GM12878 (cell line): ENCODE data around the gene CCN6.
A peak's percentile ranks its signal among the peaks of the same experiment; 100 is the strongest.

ENCODE experiments used
- BHLHE40 ChIP-seq, 2 experiments: fragments of 450-650 bp in 1 of 2; IDR thresholded peaks; 2 replicates each; pipeline ENCODE4 v1.6.1; 2011 to 2017; ENCODE audit warnings: low read depth in 2 of 2, borderline replicate concordance in 1 of 2, improper control_type of control experiment in 1 of 2, low read length in 1 of 2, mild to moderate bottlenecking in 1 of 2
- CREB1 ChIP-seq: IDR thresholded peaks from 2 replicates; pipeline ENCODE4 v1.6.1; 2012; ENCODE audit warnings: low read depth, mild to moderate bottlenecking, inconsistent platforms
- CREM ChIP-seq: IDR thresholded peaks from 2 replicates; pipeline ENCODE4 v1.6.1; 2014; ENCODE audit warnings: antibody characterized with exemption, low read depth
- POLR2A ChIP-seq: IDR thresholded peaks from 2 replicates; pipeline ENCODE4 v1.6.1; 2011; ENCODE audit warnings: low read depth, mild to moderate bottlenecking, low read length
- TF ChIP-seq, protein P1 (sequence below), 3 experiments: IDR thresholded peaks in 2 of 3; conservative IDR thresholded peaks in 1 of 3; 2 replicates each; pipeline ENCODE4 v1.5.1; 2011; ENCODE audit warnings: low read depth in 3 of 3, low read length in 3 of 3, mild to moderate bottlenecking in 3 of 3, control low read depth in 2 of 3, moderate library complexity in 2 of 3, inconsistent platforms in 1 of 3, mixed read lengths in 1 of 3; ENCODE audit not compliant: control insufficient read depth in 2 of 3, insufficient read depth in 1 of 3; ENCODE audit errors: extremely low read depth in 1 of 3
- TF ChIP-seq, protein P2 (sequence below): fragments of 450-650 bp; IDR thresholded peaks from 2 replicates; pipeline ENCODE4 v1.6.1; 2016; ENCODE audit warnings: mild to moderate bottlenecking

DNA sequence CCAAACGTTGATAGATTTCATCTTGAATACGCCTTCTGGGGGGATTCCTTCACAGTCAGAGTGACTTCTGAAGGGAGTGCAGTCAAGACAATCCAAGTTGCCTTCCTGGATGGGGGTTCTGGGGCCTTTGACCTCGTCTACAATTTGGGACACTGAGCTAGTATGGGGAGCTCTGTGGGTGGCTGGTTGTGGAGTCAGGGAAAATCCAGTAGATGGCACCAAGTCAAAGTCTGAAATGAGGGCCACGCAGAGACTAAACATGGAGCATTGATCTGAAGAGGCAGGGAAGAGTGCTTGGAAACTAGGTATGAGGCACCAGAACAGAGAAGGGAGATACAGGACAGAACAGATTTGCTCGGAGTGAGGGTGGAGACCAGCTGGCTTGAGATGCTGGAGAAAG lies 43.6 kb upstream of the CCN6 start:
- TF ChIP-seq, protein P1, sequence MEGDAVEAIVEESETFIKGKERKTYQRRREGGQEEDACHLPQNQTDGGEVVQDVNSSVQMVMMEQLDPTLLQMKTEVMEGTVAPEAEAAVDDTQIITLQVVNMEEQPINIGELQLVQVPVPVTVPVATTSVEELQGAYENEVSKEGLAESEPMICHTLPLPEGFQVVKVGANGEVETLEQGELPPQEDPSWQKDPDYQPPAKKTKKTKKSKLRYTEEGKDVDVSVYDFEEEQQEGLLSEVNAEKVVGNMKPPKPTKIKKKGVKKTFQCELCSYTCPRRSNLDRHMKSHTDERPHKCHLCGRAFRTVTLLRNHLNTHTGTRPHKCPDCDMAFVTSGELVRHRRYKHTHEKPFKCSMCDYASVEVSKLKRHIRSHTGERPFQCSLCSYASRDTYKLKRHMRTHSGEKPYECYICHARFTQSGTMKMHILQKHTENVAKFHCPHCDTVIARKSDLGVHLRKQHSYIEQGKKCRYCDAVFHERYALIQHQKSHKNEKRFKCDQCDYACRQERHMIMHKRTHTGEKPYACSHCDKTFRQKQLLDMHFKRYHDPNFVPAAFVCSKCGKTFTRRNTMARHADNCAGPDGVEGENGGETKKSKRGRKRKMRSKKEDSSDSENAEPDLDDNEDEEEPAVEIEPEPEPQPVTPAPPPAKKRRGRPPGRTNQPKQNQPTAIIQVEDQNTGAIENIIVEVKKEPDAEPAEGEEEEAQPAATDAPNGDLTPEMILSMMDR (IDR thresholded peaks at IDR 0.05 in 2 of 3, conservative IDR thresholded peaks at IDR 0.05 in 1 of 3; ENCODE audit: control insufficient read depth in 2 of 3, extremely low read depth in 1 of 3, insufficient read depth in 1 of 3, low read depth in 3 of 3, low read length in 3 of 3), result peak; percentile 7 to 25 (median 23); a peak in 4 of 6 replicates
- TF ChIP-seq POLR2A (no peak), CREM (no peak), BHLHE40 (IDR thresholded peaks at IDR 0.05; ENCODE audit: borderline replicate concordance in 1 of 2, low read depth in 2 of 2, low read length in 1 of 2) (no peak), CREB1 (no peak)
- TF ChIP-seq, protein P2, sequence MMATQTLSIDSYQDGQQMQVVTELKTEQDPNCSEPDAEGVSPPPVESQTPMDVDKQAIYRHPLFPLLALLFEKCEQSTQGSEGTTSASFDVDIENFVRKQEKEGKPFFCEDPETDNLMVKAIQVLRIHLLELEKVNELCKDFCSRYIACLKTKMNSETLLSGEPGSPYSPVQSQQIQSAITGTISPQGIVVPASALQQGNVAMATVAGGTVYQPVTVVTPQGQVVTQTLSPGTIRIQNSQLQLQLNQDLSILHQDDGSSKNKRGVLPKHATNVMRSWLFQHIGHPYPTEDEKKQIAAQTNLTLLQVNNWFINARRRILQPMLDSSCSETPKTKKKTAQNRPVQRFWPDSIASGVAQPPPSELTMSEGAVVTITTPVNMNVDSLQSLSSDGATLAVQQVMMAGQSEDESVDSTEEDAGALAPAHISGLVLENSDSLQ, result no peak
